Measurements from ENCODE around the gene KDM2B. TPM values are rescaled to one million over a fixed set of nuclear protein-coding genes. Genes with fewer than 3 reads are reported as not detected.

Gene KDM2B
- total RNA-seq, 1 donor from 2014 or later = 61.1 TPM

DNA sequence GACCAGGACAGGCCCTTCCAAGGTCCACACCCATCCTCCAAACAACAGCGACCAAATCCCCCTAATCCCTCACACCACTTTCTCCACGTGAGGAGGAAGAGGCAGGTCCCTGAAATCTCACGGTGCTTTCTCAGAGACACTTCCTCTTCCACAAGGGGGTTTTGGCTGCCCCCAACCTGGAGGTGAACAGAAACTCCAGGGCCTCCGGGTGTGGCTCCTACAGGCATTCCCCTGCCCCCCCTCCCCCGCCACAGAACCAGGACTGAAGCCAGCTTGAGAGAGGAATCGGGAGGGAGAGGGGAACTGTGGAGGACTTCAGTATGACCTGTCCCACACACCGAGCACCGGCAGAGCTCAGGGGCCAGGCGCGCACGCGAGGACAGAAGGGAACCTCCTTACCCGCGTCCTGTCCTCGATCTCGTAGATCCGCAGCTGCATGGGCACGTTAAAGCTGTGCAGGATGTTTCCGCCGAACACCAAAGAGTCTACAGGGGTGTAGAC lies 60.2 kb downstream of the KDM2B start:
- no peaks in the 10 kb centered on the region for H3K9me3 Mint-ChIP-seq
- H3K4me3 Mint-ChIP-seq = no peak overlapping the region
- H3K27ac Mint-ChIP-seq = no peak overlapping the region

DNA sequence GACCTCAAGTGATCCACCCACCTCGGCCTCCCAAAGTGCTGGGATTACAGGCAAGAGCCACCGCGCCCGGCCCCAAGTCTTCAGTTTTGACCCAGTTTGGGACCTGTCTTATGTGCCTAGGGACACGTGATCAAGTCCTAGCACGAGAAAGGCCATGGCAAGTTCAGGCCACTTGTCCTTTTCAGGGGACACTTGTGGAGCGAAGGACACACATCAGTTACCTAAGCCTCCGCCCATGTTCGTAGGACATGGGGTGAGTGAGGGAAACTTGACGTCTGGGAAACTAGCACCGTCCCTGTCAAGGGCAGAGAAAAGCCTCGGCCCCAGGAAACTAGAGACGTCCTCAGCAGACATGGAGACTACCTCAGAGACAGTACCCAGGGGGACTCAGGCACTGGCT lies 60.7 kb downstream of the KDM2B start:
- DNase-seq (ENCODE audit: low spot score in 2 of 2, unreplicated experiment in 2 of 2) = no peak
- peaks cover 28% of the 10 kb centered on the region for H3K36me3 Mint-ChIP-seq
- H3K4me1 Mint-ChIP-seq = peaks cover 6% of the 10 kb centered on the region
- H3K9me3 Mint-ChIP-seq = no peaks in the 10 kb centered on the region
- H3K27me3 Mint-ChIP-seq (ENCODE audit: low read depth) = no peaks in the 10 kb centered on the region
- TF ChIP-seq, protein P1, sequence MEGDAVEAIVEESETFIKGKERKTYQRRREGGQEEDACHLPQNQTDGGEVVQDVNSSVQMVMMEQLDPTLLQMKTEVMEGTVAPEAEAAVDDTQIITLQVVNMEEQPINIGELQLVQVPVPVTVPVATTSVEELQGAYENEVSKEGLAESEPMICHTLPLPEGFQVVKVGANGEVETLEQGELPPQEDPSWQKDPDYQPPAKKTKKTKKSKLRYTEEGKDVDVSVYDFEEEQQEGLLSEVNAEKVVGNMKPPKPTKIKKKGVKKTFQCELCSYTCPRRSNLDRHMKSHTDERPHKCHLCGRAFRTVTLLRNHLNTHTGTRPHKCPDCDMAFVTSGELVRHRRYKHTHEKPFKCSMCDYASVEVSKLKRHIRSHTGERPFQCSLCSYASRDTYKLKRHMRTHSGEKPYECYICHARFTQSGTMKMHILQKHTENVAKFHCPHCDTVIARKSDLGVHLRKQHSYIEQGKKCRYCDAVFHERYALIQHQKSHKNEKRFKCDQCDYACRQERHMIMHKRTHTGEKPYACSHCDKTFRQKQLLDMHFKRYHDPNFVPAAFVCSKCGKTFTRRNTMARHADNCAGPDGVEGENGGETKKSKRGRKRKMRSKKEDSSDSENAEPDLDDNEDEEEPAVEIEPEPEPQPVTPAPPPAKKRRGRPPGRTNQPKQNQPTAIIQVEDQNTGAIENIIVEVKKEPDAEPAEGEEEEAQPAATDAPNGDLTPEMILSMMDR (IDR thresholded peaks at IDR 0.05; ENCODE audit: unreplicated experiment) = no peak
- no peak overlapping the region for H3K27ac Mint-ChIP-seq
- H3K4me3 Mint-ChIP-seq = no peak overlapping the region

More for the DNA sequence above, 60.2 kb downstream of the KDM2B start:
- no peak for DNase-seq (ENCODE audit: low spot score in 2 of 2, unreplicated experiment in 2 of 2)
- H3K36me3 Mint-ChIP-seq = peaks cover 25% of the 10 kb centered on the region
- no peaks in the 10 kb centered on the region for H3K27me3 Mint-ChIP-seq (ENCODE audit: low read depth)
- H3K4me1 Mint-ChIP-seq = peaks cover 6% of the 10 kb centered on the region
- TF ChIP-seq, protein P1 (IDR thresholded peaks at IDR 0.05; ENCODE audit: unreplicated experiment) = no peak

DNA sequence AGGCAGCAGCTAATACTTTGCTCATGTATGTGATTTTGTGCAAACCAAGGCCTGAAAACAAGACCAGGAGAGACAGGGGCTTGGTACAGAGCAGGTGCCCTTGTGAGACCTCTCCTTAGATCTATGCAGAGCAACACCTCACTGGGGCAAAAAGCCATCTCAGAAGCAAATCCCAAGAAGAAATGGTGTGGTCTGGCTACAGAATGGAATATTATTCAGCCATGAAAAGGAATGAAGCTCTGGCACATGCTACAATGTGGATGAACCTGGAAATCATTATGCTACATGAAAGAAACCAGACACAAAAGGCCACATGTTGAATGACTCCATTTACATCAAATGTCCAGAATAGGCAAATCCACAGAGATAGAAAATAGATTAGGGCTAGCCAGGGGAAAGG lies 61.6 kb downstream of the KDM2B start:
- H3K9me3 Mint-ChIP-seq = no peaks in the 10 kb centered on the region
- H3K4me1 Mint-ChIP-seq = peaks cover 4% of the 10 kb centered on the region
- no peak overlapping the region for H3K4me3 Mint-ChIP-seq
- no peak overlapping the region for H3K27ac Mint-ChIP-seq
- H3K27me3 Mint-ChIP-seq (ENCODE audit: low read depth) = no peaks in the 10 kb centered on the region
- TF ChIP-seq, protein P1 (IDR thresholded peaks at IDR 0.05; ENCODE audit: unreplicated experiment) = no peak
- peaks cover 28% of the 10 kb centered on the region for H3K36me3 Mint-ChIP-seq
- no peak for DNase-seq (ENCODE audit: low spot score in 2 of 2, unreplicated experiment in 2 of 2)

DNA sequence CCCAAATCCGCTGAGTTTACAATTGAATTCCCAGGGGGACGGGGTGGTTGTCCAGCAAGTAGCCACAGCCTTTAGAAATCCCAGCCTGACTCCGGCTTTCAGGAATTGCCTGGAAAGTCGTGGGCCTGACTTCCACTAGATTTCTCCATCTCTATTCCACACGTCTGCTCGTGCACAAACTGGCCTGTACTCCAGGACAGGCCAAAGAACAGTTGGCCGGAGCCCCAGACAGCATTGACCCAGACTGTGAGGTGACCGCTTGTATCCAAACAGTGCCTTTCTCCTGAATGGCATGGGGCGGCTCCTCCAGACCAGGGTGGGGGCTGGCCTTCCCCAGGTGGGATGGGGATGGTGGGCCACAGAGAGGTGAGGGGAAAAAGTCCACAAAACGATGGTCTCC lies 62.2 kb downstream of the KDM2B start:
- H3K4me3 Mint-ChIP-seq = no peak overlapping the region
- H3K4me1 Mint-ChIP-seq = peaks cover 4% of the 10 kb centered on the region
- H3K27me3 Mint-ChIP-seq (ENCODE audit: low read depth) = no peaks in the 10 kb centered on the region
- H3K9me3 Mint-ChIP-seq = no peaks in the 10 kb centered on the region
- TF ChIP-seq, protein P1 (IDR thresholded peaks at IDR 0.05; ENCODE audit: unreplicated experiment) = no peak
- no peak overlapping the region for H3K27ac Mint-ChIP-seq
- peaks cover 23% of the 10 kb centered on the region for H3K36me3 Mint-ChIP-seq
- DNase-seq (ENCODE audit: low spot score in 2 of 2, unreplicated experiment in 2 of 2) = no peak

DNA sequence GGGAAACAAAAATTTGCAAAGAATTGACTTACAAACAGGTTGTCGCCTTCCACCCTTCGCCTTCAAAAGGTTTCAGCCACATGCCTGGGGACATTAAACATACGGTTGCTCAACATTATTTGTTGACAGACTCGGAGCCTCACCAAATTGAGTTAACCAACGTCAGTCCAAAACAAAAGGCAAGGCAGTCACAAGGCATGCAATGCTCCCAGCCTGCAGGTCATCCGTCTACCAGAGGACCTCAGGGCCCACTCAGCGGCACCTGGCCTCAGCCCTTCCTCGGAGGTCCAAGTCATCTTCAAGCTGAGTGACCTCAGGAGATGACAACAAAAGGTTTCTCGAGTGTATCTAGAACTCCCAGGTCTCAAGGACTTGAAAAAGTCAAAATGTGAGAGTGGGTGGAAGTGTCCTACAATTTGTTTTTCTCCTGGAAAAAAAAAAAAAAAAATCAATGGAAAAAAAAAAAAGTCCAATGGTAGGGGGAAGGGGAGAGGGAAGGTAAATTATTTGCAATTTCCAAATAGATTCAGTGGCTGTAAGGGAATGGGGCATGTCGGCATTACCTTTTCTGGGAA lies 64.3 kb downstream of the KDM2B start:
- Mint-ChIP-seq H3K4me3 (no peak overlapping the region), H3K27ac (no peak overlapping the region), H3K4me1 (peaks cover 8% of the 10 kb centered on the region), H3K9me3 (no peaks in the 10 kb centered on the region), H3K36me3 (peaks cover 30% of the 10 kb centered on the region), H3K27me3 (ENCODE audit: low read depth) (no peaks in the 10 kb centered on the region)
- TF ChIP-seq, protein P1 (IDR thresholded peaks at IDR 0.05; ENCODE audit: unreplicated experiment) = no peak
- no peak for DNase-seq (ENCODE audit: low spot score in 2 of 2, unreplicated experiment in 2 of 2)
